GM12878 (cell line): ENCODE data around the gene STOML3. TPM values are rescaled to one million over a fixed set of nuclear protein-coding genes. Genes with fewer than 3 reads are reported as not detected.

Source experiments
- ATAC-seq: fragments of 200-7000 bp; cut with Tn5 transposase; 3 replicates; pipeline ENCODE4 v1.9.1; 2020; ENCODE audit warnings: mild to moderate bottlenecking, moderate library complexity
- BruUV-seq: library from RNA; stranded (reverse); fragments of 400-500 nt; replicated peaks from 2 replicates; lab custom pipeline; 2021; lab: Mats Ljungman, UMichigan
- CTCF ChIA-PET: fragments of 300-600 bp; sonication (Branson Sonifier 250); formaldehyde crosslinking; extraction: SDS; loops from one replicate; lab custom pipeline; 2021; ENCODE audit warnings: inconsistent platforms; lab: Yijun Ruan, JAX
- POLR2A ChIA-PET: fragments of 350-600 bp; formaldehyde crosslinking; extraction: SDS; loops from one replicate; lab custom pipeline; 2021; ENCODE audit warnings: inconsistent platforms; lab: Charles Lee
- RAD21 ChIA-PET: fragments of 300-600 bp; sonication (Branson Sonifier 250); formaldehyde crosslinking; loops from one replicate; lab custom pipeline; 2023; ENCODE audit warnings: antibody characterized with exemption; ENCODE audit not compliant: unreplicated experiment; lab: Charles Lee
- SMC1A ChIA-PET: fragments of 300-600 bp; sonication (Branson Sonifier 250); formaldehyde crosslinking; loops from one replicate; lab custom pipeline; 2023; ENCODE audit not compliant: unreplicated experiment, uncharacterized antibody; lab: Charles Lee
- DNase-seq: peaks from one replicate; pipeline ENCODE4 v3.0.0-alpha.2; 2011; ENCODE audit warnings: low read depth, low spot score
- FAIRE-seq: peaks from 3 replicates; lab custom pipeline; 2011; peaks lifted over from hg19 to GRCh38; lab: Jason Lieb, UNC
- H2AFZ ChIP-seq: 2 replicates; pipeline ENCODE4 v1.6.0; 2011; ENCODE audit warnings: low read depth, low read length, control low read depth; ENCODE audit not compliant: control insufficient read depth
- H3K27ac ChIP-seq: 2 replicates; pipeline ENCODE4 v1.5.1; 2011; ENCODE audit warnings: control low read depth; ENCODE audit not compliant: control insufficient read depth, insufficient read depth
- H3K27me3 ChIP-seq, 2 experiments: replicated peaks in 1 of 2; 2 replicates each; pipeline versions ENCODE4 v1.6.0 to v1.6.1; 2011; ENCODE audit warnings: low read length in 1 of 2; ENCODE audit not compliant: control insufficient read depth in 2 of 2, insufficient read depth in 2 of 2
- H3K36me3 ChIP-seq, 2 experiments: 2 replicates each; pipeline ENCODE4 v1.5.1; 2011; ENCODE audit warnings: low read length in 1 of 2; ENCODE audit not compliant: control insufficient read depth in 2 of 2, insufficient read depth in 2 of 2
- H3K4me1 ChIP-seq: 2 replicates; pipeline ENCODE4 v1.6.1; 2011; ENCODE audit warnings: mild to moderate bottlenecking, low read length, moderate library complexity, mixed read lengths; ENCODE audit not compliant: control insufficient read depth, insufficient read depth
- H3K4me2 ChIP-seq: 2 replicates; pipeline ENCODE4 v1.6.0; 2011; ENCODE audit warnings: control low read depth; ENCODE audit not compliant: control insufficient read depth, insufficient read depth
- H3K4me3 ChIP-seq: fragments of 200-600 bp; sonication (generic); 2 replicates; pipeline ENCODE4 v1.5.1; 2016
- H3K79me2 ChIP-seq: 2 replicates; pipeline ENCODE4 v1.6.0; 2011; ENCODE audit warnings: low read length; ENCODE audit not compliant: control insufficient read depth, insufficient read depth
- H3K9ac ChIP-seq: 2 replicates; pipeline ENCODE4 v1.8.0; 2011; ENCODE audit warnings: low read length, control low read depth, mixed read lengths; ENCODE audit not compliant: control insufficient read depth, insufficient read depth
- H3K9me3 ChIP-seq: replicated peaks from 3 replicates; pipeline ENCODE4 v1.5.1; 2011; ENCODE audit warnings: mild to moderate bottlenecking, low read length; ENCODE audit not compliant: control insufficient read depth, insufficient read depth
- H4K20me1 ChIP-seq: 2 replicates; pipeline ENCODE4 v1.6.0; 2011; ENCODE audit not compliant: control insufficient read depth, insufficient read depth
- HDGF ChIP-seq: fragments of 450-650 bp; IDR thresholded peaks from 2 replicates; pipeline ENCODE4 v1.6.1; 2016; ENCODE audit warnings: antibody characterized with exemption
- NR2C1 ChIP-seq: fragments of 450-650 bp; IDR thresholded peaks from 2 replicates; pipeline ENCODE4 v1.6.1; 2017; ENCODE audit warnings: antibody characterized with exemption, mild to moderate bottlenecking, moderate library complexity
- ZBTB4 ChIP-seq: fragments of 450-650 bp; formaldehyde crosslinking; IDR thresholded peaks from 2 replicates; pipeline ENCODE4 v1.4.0; 2022; ENCODE audit warnings: mild to moderate bottlenecking, moderate library complexity
- ZNF207 ChIP-seq: fragments of 450-650 bp; IDR thresholded peaks from 2 replicates; pipeline ENCODE4 v1.6.1; 2014; ENCODE audit warnings: antibody characterized with exemption, mild to moderate bottlenecking, borderline replicate concordance
- ZNF384 ChIP-seq: IDR thresholded peaks from 2 replicates; pipeline ENCODE4 v1.6.1; 2012; ENCODE audit warnings: low read depth, mild to moderate bottlenecking, low read length, improper control_type of control experiment, borderline replicate concordance
- WGBS: methylation state at CpG from one replicate; pipeline ENCODE4 v1.1.6; 2016; ENCODE audit warnings: low lambda C conversion rate; ENCODE audit not compliant: insufficient replicate concordance, insufficient coverage; ENCODE audit errors: missing lambda C conversion rate; 5-methylcytosine and 5-hydroxymethylcytosine counted together
- in situ Hi-C: fragments of 300-500 bp; cut with MboI; formaldehyde crosslinking; loops from 9 replicates; pipeline ENCODE4 v1.14.3; 2018; ENCODE audit warnings: mixed read lengths
- intact Hi-C: fragments of 100-400 bp; cut with micrococcal nuclease; formaldehyde crosslinking; loops from one replicate; pipeline ENCODE4 v1.14.2; 2022; ENCODE audit not compliant: unreplicated experiment
- polyA plus RNA-seq, 11 experiments: library from polyadenylated mRNA; depleted of rRNA in 4 of 11; unstranded in 6 of 11; stranded (reverse) in 5 of 11; fragments of >200 nt; fragmentation: Nextera tagmentation in 4 of 11; fragmentation: Illumina TruSeq in 1 of 11; extraction: Ambion mirVana in 4 of 11; extraction: Trizol in 1 of 11; gene quantifications; 1 replicate in 1 of 11; 2 replicates in 10 of 11; pipeline versions ENCODE4 v1.2.1 to v1.2.3, GENCODE V29; 2011 to 2016; ENCODE audit warnings: inconsistent platforms in 2 of 11, missing spikeins in 2 of 11, low read depth in 1 of 11
- total RNA-seq, 4 experiments: library from RNA; depleted of rRNA in 3 of 4; stranded (reverse); fragments of >200 nt in 3 of 4; fragmentation: Illumina TruSeq in 1 of 4; extraction: Trizol in 1 of 4; gene quantifications; 2 replicates each; pipeline versions ENCODE4 v1.2.1 to v1.2.3, GENCODE V29; 2013 to 2021

The STOML3 gene
- total and polyA plus RNA-seq, 10 of the 15 experiments (the other 5 are each of a cell fraction or from before 2014, with no cell fraction given): not detected

GRCh38 chr13:38951525-38952313 is 38.9 kb downstream of the STOML3 start:
- Histone ChIP-seq H3K36me3 (no peaks in the 10 kb centered on the region), H3K4me2 (no peak overlapping the region), H3K9me3 (no peaks in the 10 kb centered on the region), H3K4me3 (no peak overlapping the region), H3K9ac (no peak overlapping the region), H3K4me1 (no peaks in the 10 kb centered on the region), H3K79me2 (no peaks in the 10 kb centered on the region), H3K27me3 (no peaks in the 10 kb centered on the region), H3K27ac (no peak overlapping the region), H4K20me1 (no peaks in the 10 kb centered on the region), H2AFZ (no peak overlapping the region)
- in situ Hi-C loops: no loop called here
- DNase-seq (no peak), ATAC-seq (no peak), FAIRE-seq (no peak)
- ChIA-PET SMC1A (interaction anchor here (0.9 kb wide), 1 partner anchor 8 kb away, joined by 3 read pairs; no protein-coding TSS in a partner anchor), CTCF (interaction anchor here (0.7 kb wide), 1 partner anchor 206 kb away, joined by 3 read pairs; no protein-coding TSS in a partner anchor), POLR2A (no interaction called here), RAD21 (no interaction called here)
- no TSS peak for BruUV-seq
- no peak for TF ChIP-seq ZNF384
- no peak for TF ChIP-seq ZNF207
- no peak for TF ChIP-seq ZBTB4 (CRISPR knock-in tag)
- TF ChIP-seq HDGF: no peak
- no peak for TF ChIP-seq NR2C1
- WGBS: 37% methylated on average over 9 of the region's 9 CpGs
- intact Hi-C loops: no loop called here
